CMK (cell line): Measurements from ENCODE around the gene LENG8.
"Not testable (repeated sequence)": the region's sequence is repeated elsewhere in the genome, so short reads cannot be mapped to it uniquely, and the experiment has no call there.

ENCODE experiments used
- DNase-seq: peaks from one replicate; pipeline ENCODE4 v3.0.0-alpha.2; 2010; ENCODE audit warnings: low read depth

LENG8 gene

GRCh38 chr19:54484451-54484850, 35.5 kb downstream of the LENG8 start:
- no peak for DNase-seq

- no peak for DNase-seq
Measured at GRCh38 chr19:54485851-54486250, 36.9 kb downstream of the LENG8 start.

- no peak for DNase-seq
Measured at GRCh38 chr19:54489341-54489740, 40.3 kb downstream of the LENG8 start.

- DNase-seq = no peak
Measured at GRCh38 chr19:54489766-54490165, 40.8 kb downstream of the LENG8 start.

GRCh38 chr19:54492568-54492967, 43.6 kb downstream of the LENG8 start:
- no peak for DNase-seq

GRCh38 chr19:54493056-54493455, 44.1 kb downstream of the LENG8 start:
- DNase-seq = not testable (repeated sequence)

GRCh38 chr19:54493967-54494585, 45.1 kb downstream of the LENG8 start:
- DNase-seq = no peak

- DNase-seq = not testable (repeated sequence)
Measured at GRCh38 chr19:54495284-54495683, 46.3 kb downstream of the LENG8 start.

GRCh38 chr19:54497747-54498450, 48.9 kb downstream of the LENG8 start:
- DNase-seq = not testable (repeated sequence)

- DNase-seq = not testable (repeated sequence)
Measured at GRCh38 chr19:54498451-54498772, 49.4 kb downstream of the LENG8 start.

- no peak for DNase-seq
Measured at GRCh38 chr19:54502518-54503048, 53.6 kb downstream of the LENG8 start, which contains the start of gene LAIR2. Gene LAIR2, plus strand, starts transcription at chr19:54502831. Its CDS starts 88 bp downstream, at chr19:54502919.

- not testable (repeated sequence) for DNase-seq
Measured at GRCh38 chr19:54505542-54505941, 56.5 kb downstream of the LENG8 start.

GRCh38 chr19:54506079-54506478, 57.1 kb downstream of the LENG8 start:
- DNase-seq = no peak

- DNase-seq = not testable (repeated sequence)
Measured at GRCh38 chr19:54507038-54507717, 58.2 kb downstream of the LENG8 start.

GRCh38 chr19:54507824-54508223, 58.8 kb downstream of the LENG8 start:
- DNase-seq = no peak

- not testable (repeated sequence) for DNase-seq
Measured at GRCh38 chr19:54508487-54508886, 59.5 kb downstream of the LENG8 start.

GRCh38 chr19:54509200-54509940, 60.4 kb downstream of the LENG8 start:
- not testable (repeated sequence) for DNase-seq
